ENCODE results near the gene PROZ.

DNA sequence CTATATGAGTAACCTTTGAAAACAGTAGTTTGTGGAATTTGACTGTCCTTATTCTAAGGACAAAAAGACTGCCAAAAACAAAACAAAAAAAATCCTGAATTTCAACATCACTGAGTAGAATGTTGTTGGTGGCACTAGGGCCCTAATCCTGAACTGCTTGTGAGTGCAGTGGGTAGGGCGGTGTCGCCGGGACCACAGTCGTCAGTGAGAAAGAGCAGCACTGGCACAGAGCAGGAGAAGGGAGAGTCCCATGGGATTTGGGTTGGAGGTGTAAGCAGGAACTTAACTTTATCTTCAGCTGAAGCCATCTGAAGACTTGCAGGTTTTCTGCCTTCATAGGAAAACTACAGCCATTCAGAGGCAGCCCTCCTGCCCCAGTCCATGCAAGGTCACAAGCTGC lies 44.5 kb downstream of the PROZ start:
- TF ChIP-seq ARID2 (CRISPR knock-in tag; IDR thresholded peaks at IDR 0.05; ENCODE audit: borderline replicate concordance) (no peak), TCF7 (IDR thresholded peaks at IDR 0.05; ENCODE audit: low read depth) (no peak), SP1 (IDR thresholded peaks at IDR 0.05) (no peak), SP1 (CRISPR knock-in tag; IDR thresholded peaks at IDR 0.05) (no peak), NFIC (IDR thresholded peaks at IDR 0.05; ENCODE audit: low read length) (no peak), CTCF (CRISPR knock-in tag; IDR thresholded peaks at IDR 0.05) (no peak), MTF1 (CRISPR knock-in tag; IDR thresholded peaks at IDR 0.05) (no peak), HIVEP1 (CRISPR knock-in tag; IDR thresholded peaks at IDR 0.05) (no peak), HBP1 (CRISPR knock-in tag; IDR thresholded peaks at IDR 0.05; ENCODE audit: low read depth) (no peak), ERF (CRISPR knock-in tag; IDR thresholded peaks at IDR 0.05) (no peak), THAP7 (CRISPR knock-in tag; IDR thresholded peaks at IDR 0.05) (no peak), POLR2G (IDR thresholded peaks at IDR 0.05; ENCODE audit: low read depth, low read length) (no peak), ZNF12 (CRISPR knock-in tag; IDR thresholded peaks at IDR 0.05) (no peak), NR2C2 (CRISPR knock-in tag; IDR thresholded peaks at IDR 0.05; ENCODE audit: borderline replicate concordance) (no peak)

Measured in HepG2 (cell line).